HL-60/S4 treated with retinoic acid at 250 ng/mL for 4 days and 3 days (cell line): ENCODE measurements around the gene KCNIP1.
"Not testable (repeated sequence)": the region's sequence is repeated elsewhere in the genome, so short reads cannot be mapped to it uniquely, and the experiment has no call there.

ENCODE experiments used
- in situ Hi-C: fragments of 300-500 bp; cut with MboI; formaldehyde crosslinking; loops from 2 replicates; pipeline ENCODE4 v1.7.0; 2022; ENCODE audit warnings: low sequenced_read_pairs

The KCNIP1 gene

GRCh38 chr5:170762298-170762697, 258.5 kb downstream of the KCNIP1 start:
- in situ Hi-C loops, result not testable (repeated sequence)

GRCh38 chr5:170765868-170766267, 262.0 kb downstream of the KCNIP1 start:
- in situ Hi-C loops, result not testable (repeated sequence)

GRCh38 chr5:170769246-170769645, 265.4 kb downstream of the KCNIP1 start:
- in situ Hi-C loops, result no loop called here

GRCh38 chr5:170769898-170770416, 266.1 kb downstream of the KCNIP1 start:
- in situ Hi-C loops, result no loop called here

GRCh38 chr5:170771496-170771895, 267.7 kb downstream of the KCNIP1 start:
- in situ Hi-C loops, result no loop called here

GRCh38 chr5:170773024-170773985, 269.5 kb downstream of the KCNIP1 start:
- in situ Hi-C loops, result no loop called here

GRCh38 chr5:170774831-170775230, 271.0 kb downstream of the KCNIP1 start:
- in situ Hi-C loops, result no loop called here

GRCh38 chr5:170781946-170782345, 278.1 kb downstream of the KCNIP1 start:
- in situ Hi-C loops, result no loop called here

- in situ Hi-C loops, result no loop called here
Observed at GRCh38 chr5:170782438-170782837, 278.6 kb downstream of the KCNIP1 start.

GRCh38 chr5:170783498-170784247, 279.9 kb downstream of the KCNIP1 start, which contains the start of gene GABRP:
Gene GABRP, plus strand, starts transcription at chr5:170783725. Its CDS starts 4,891 bp downstream, at chr5:170788616.
- in situ Hi-C loops, result no loop called here

GRCh38 chr5:170785416-170785815, 281.6 kb downstream of the KCNIP1 start:
- in situ Hi-C loops, result no loop called here
